ENCODE data around the gene KCNH5.

The KCNH5 gene, protein sequence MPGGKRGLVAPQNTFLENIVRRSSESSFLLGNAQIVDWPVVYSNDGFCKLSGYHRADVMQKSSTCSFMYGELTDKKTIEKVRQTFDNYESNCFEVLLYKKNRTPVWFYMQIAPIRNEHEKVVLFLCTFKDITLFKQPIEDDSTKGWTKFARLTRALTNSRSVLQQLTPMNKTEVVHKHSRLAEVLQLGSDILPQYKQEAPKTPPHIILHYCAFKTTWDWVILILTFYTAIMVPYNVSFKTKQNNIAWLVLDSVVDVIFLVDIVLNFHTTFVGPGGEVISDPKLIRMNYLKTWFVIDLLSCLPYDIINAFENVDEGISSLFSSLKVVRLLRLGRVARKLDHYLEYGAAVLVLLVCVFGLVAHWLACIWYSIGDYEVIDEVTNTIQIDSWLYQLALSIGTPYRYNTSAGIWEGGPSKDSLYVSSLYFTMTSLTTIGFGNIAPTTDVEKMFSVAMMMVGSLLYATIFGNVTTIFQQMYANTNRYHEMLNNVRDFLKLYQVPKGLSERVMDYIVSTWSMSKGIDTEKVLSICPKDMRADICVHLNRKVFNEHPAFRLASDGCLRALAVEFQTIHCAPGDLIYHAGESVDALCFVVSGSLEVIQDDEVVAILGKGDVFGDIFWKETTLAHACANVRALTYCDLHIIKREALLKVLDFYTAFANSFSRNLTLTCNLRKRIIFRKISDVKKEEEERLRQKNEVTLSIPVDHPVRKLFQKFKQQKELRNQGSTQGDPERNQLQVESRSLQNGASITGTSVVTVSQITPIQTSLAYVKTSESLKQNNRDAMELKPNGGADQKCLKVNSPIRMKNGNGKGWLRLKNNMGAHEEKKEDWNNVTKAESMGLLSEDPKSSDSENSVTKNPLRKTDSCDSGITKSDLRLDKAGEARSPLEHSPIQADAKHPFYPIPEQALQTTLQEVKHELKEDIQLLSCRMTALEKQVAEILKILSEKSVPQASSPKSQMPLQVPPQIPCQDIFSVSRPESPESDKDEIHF

DNA sequence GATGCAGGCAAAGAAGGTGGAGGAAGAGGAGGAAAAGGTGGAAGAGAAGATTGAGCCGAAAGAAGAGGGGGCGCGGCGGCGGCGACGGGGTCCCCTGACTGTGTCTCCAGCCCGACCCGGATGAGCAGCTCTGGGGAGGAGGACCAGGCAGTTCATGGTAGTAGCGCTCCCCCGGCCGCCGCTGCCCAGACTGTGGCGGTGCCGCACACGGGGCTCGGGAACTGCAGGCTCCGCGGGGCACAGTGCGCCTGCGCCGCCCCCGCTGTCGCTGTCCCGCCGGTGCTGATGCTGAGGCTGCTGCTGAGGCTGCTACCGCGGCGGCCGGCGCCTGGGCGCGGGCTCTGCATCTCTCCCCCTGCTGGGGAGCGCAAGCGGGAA, at the start of gene KCNH5:
KCNH5 (minus strand) TSS at position 225 of the 378 bp plus-strand sequence. CDS start 272 bp downstream, outside the sequence.
- peaks cover 0 to 41% of the 10 kb centered on the region in 2 donors for H3K27me3 ChIP-seq
- no peaks in the 10 kb centered on the region for H3K9me3 ChIP-seq
- H3K27ac ChIP-seq: no peak within 1 kb of the TSS
- peaks cover 0 to 15% (median 13%) of the 10 kb centered on the region in 4 donors for H3K4me1 ChIP-seq
- DNase-seq: no peak
- TF ChIP-seq, protein P1, sequence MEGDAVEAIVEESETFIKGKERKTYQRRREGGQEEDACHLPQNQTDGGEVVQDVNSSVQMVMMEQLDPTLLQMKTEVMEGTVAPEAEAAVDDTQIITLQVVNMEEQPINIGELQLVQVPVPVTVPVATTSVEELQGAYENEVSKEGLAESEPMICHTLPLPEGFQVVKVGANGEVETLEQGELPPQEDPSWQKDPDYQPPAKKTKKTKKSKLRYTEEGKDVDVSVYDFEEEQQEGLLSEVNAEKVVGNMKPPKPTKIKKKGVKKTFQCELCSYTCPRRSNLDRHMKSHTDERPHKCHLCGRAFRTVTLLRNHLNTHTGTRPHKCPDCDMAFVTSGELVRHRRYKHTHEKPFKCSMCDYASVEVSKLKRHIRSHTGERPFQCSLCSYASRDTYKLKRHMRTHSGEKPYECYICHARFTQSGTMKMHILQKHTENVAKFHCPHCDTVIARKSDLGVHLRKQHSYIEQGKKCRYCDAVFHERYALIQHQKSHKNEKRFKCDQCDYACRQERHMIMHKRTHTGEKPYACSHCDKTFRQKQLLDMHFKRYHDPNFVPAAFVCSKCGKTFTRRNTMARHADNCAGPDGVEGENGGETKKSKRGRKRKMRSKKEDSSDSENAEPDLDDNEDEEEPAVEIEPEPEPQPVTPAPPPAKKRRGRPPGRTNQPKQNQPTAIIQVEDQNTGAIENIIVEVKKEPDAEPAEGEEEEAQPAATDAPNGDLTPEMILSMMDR (IDR thresholded peaks at IDR 0.05): no peak
- intact Hi-C loops (cut with DNase I; ENCODE audit: low total_unique reads): no loop called here
- H3K36me3 ChIP-seq: no peaks in the 10 kb centered on the region
- peak within 1 kb of the TSS; percentile 6 to 29 for H3K4me3 ChIP-seq

DNA sequence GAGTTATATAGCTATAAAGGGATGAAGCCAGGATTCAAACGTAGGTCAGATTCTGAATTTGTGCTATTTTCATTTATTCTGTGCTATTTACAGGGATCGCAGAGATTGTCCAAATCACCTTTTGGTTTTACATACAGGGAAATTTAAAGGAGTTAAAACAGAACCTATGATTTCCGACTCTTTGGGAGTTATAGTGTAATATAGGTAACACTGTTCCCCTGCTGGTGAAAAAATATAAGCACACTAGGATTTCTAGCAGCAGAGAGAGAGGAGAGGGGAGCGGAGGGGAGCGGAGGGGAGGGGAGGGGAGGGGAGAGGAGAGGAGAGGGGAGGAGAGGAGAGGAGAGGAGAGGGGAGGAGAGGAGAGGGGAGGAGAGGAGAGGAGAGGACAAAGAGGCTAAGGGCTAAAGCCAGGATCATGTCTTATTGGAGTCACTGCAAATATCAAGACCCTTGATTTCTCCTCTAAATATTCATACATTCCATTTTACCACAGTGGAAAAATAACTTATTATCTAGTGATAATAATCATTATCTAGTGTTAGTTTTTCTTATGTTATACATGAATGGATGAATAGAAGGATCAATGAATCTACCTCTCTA, 46.2 kb upstream of the KCNH5 start:
- TF ChIP-seq, protein P1 (IDR thresholded peaks at IDR 0.05): no peak
- no peaks in the 10 kb centered on the region for H3K27me3 ChIP-seq
- no peaks in the 10 kb centered on the region for H3K9me3 ChIP-seq
- H3K27ac ChIP-seq: no peak overlapping the region
- DNase-seq: no peak
- intact Hi-C loops (cut with DNase I; ENCODE audit: low total_unique reads): no loop called here
- H3K36me3 ChIP-seq: no peaks in the 10 kb centered on the region
- no peak overlapping the region for H3K4me3 ChIP-seq
- no peaks in the 10 kb centered on the region for H3K4me1 ChIP-seq

DNA sequence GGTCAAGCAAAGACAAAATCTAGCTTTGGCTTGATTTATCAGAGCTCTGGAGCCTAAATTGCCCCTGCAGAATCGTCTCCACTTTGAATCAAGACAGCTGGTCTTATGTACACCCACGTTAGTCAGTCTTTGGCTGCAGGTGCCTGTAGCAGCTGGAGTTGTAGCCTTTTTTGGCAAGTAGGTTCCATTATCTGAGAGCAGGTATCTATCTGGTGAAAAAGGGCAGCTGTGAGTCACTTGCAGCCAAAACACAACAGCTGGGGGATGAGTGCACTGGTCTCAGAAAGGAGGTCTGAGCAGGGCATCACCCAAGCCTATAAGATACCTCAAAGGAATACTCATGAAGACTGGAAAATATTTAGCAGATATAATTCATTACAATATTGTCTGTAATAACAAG, 43.6 kb upstream of the KCNH5 start:
- TF ChIP-seq, protein P1 (IDR thresholded peaks at IDR 0.05): no peak

DNA sequence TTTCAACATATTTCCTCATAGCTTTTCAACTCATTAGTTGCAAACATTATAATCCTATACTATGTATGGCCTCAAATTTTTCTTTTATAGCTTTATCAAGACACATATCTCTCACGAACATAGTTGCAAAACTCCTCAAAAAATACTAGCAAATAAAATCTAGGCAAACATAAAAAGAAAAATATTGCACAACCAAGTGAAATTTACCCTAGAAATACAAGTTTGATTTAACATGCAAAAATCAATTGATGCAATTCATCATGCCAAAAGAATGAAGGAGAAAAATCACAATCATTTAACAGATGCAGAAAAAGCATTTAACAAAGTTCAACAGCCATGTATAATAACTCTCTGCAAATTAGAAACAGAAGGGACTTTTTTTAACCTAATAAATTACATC, 33.3 kb upstream of the KCNH5 start:
- H3K4me1 ChIP-seq: no peaks in the 10 kb centered on the region
- no peak overlapping the region for H3K4me3 ChIP-seq
- TF ChIP-seq, protein P1 (IDR thresholded peaks at IDR 0.05): no peak
- H3K27me3 ChIP-seq: no peaks in the 10 kb centered on the region
- H3K9me3 ChIP-seq: peaks cover 0 to 5% (median 0%) of the 10 kb centered on the region in 3 donors
- no peak overlapping the region for H3K27ac ChIP-seq
- intact Hi-C loops (cut with DNase I; ENCODE audit: low total_unique reads): no loop called here
- H3K36me3 ChIP-seq: no peaks in the 10 kb centered on the region
- no peak for DNase-seq

More for the DNA sequence above, 43.6 kb upstream of the KCNH5 start:
- Histone ChIP-seq H3K4me1 (no peaks in the 10 kb centered on the region), H3K4me3 (no peak overlapping the region), H3K36me3 (no peaks in the 10 kb centered on the region), H3K9me3 (no peaks in the 10 kb centered on the region), H3K27ac (no peak overlapping the region), H3K27me3 (no peaks in the 10 kb centered on the region)
- DNase-seq: no peak
- intact Hi-C loops (cut with DNase I; ENCODE audit: low total_unique reads): no loop called here

DNA sequence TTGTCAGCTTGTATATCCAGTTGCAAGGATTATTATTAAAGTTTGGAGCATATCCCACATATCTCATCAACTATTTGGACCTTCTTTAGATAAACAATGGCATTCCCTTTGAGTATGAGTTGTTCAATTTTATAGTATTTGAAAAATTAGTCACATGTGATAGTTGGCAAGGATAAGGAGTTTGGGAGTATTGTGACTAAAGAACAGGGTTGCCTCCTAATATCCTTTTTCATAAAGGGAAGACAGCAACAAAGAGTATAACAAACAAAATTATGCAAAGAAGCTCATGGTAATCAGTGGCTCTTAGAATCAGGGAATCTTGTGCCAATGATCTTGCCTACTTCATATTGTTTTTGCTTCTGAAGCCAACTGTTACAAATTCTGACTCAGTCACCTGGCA, 31.2 kb upstream of the KCNH5 start:
- H3K9me3 ChIP-seq: no peaks in the 10 kb centered on the region
- H3K4me3 ChIP-seq: no peak overlapping the region
- H3K27me3 ChIP-seq: peaks cover 0 to 5% of the 10 kb centered on the region in 2 donors
- no peak for DNase-seq
- TF ChIP-seq, protein P1 (IDR thresholded peaks at IDR 0.05): no peak
- H3K4me1 ChIP-seq: no peaks in the 10 kb centered on the region
- no peak overlapping the region for H3K27ac ChIP-seq
- no peaks in the 10 kb centered on the region for H3K36me3 ChIP-seq
- intact Hi-C loops (cut with DNase I; ENCODE audit: low total_unique reads): no loop called here

All from tibial artery (tissue), 4 donors.